HepG2 (cell line): Measurements from ENCODE around the gene CTIF. TPM values are rescaled to one million over a fixed set of nuclear protein-coding genes. Genes with fewer than 3 reads are reported as not detected.

Experiments
- ATAC-seq: fragments of 200-7000 bp; cut with Tn5 transposase; 3 replicates; pipeline ENCODE4 v1.9.1; 2020; ENCODE audit warnings: mild to moderate bottlenecking, moderate library complexity
- BruUV-seq: library from RNA; stranded (reverse); fragments of 400-500 nt; replicated peaks from 2 replicates; lab custom pipeline; 2021; lab: Mats Ljungman, UMichigan
- CTCF ChIA-PET: fragments of 300-600 bp; formaldehyde crosslinking; extraction: SDS; loops from one replicate; lab custom pipeline; 2021; ENCODE audit warnings: low total read pairs, inconsistent platforms, low intra/inter-chr PET ratio; lab: Yijun Ruan, JAX
- POLR2A ChIA-PET: fragments of 350-600 bp; sonication (Branson Sonifier 250); formaldehyde crosslinking; loops from one replicate; lab custom pipeline; 2020; ENCODE audit warnings: antibody characterized with exemption, inconsistent platforms; lab: Yijun Ruan, JAX
- DNase-seq: peaks from one replicate; pipeline ENCODE4 v3.0.0-alpha.2; 2015; ENCODE audit warnings: low spot score
- FAIRE-seq: peaks from 3 replicates; lab custom pipeline; 2011; peaks lifted over from hg19 to GRCh38; lab: Jason Lieb, UNC
- H2AFZ ChIP-seq: one replicate; pipeline ENCODE4 v1.6.1; 2011; ENCODE audit warnings: low read length, inconsistent platforms
- H3K27ac ChIP-seq: fragments of 300-600 bp; 3 replicates; pipeline ENCODE4 v1.8.0; 2011; ENCODE audit warnings: mixed run types, mild to moderate bottlenecking, mixed read lengths, low read length, inconsistent platforms; ENCODE audit not compliant: insufficient read depth; ENCODE audit errors: extremely low read length
- H3K27me3 ChIP-seq, 2 experiments: fragments of 200-600 bp in 1 of 2; 2 replicates in 1 of 2; 3 replicates in 1 of 2; pipeline versions ENCODE4 v1.6.0 to v1.8.0; 2011; ENCODE audit warnings: low read length in 2 of 2, mild to moderate bottlenecking in 2 of 2, moderate library complexity in 2 of 2, inconsistent platforms in 1 of 2; ENCODE audit not compliant: insufficient read depth in 2 of 2, control insufficient read depth in 1 of 2
- H3K36me3 ChIP-seq, 2 experiments: fragments of 200-600 bp in 1 of 2; replicated peaks in 1 of 2; 2 replicates in 1 of 2; 3 replicates in 1 of 2; pipeline versions ENCODE4 v1.5.1 to v1.8.0; 2011; ENCODE audit warnings: low read length in 2 of 2, inconsistent platforms in 1 of 2; ENCODE audit not compliant: insufficient read depth in 2 of 2, control insufficient read depth in 1 of 2
- H3K4me1 ChIP-seq: 2 replicates; pipeline ENCODE4 v1.5.1; 2012; ENCODE audit warnings: low read length, inconsistent platforms; ENCODE audit not compliant: insufficient read depth
- H3K4me2 ChIP-seq: 2 replicates; pipeline ENCODE4 v1.6.0; 2011; ENCODE audit warnings: low read depth, low read length, inconsistent platforms
- H3K4me3 ChIP-seq, 3 experiments: fragments of 200-600 bp in 1 of 3; sonication (generic), shearing (Covaris generic) in 1 of 3; replicated peaks in 1 of 3; 2 replicates each; pipeline ENCODE4 v1.5.1; 2011 to 2016; ENCODE audit warnings: low read length in 3 of 3, inconsistent platforms in 2 of 3, low read depth in 2 of 3, mild to moderate bottlenecking in 2 of 3, control low read depth in 1 of 3, mixed read lengths in 1 of 3; ENCODE audit not compliant: insufficient read depth in 1 of 3
- H3K79me2 ChIP-seq: one replicate; pipeline ENCODE4 v1.6.1; 2011; ENCODE audit warnings: low read length, inconsistent platforms; ENCODE audit not compliant: insufficient read depth
- H3K9ac ChIP-seq: 2 replicates; pipeline ENCODE4 v1.6.0; 2011; ENCODE audit warnings: mild to moderate bottlenecking, low read depth, low read length, inconsistent platforms; ENCODE audit not compliant: insufficient read depth
- H3K9me3 ChIP-seq: 2 replicates; pipeline ENCODE4 v1.5.1; 2012; ENCODE audit warnings: mild to moderate bottlenecking, low read length
- H4K20me1 ChIP-seq: 2 replicates; pipeline ENCODE4 v1.6.0; 2011; ENCODE audit warnings: inconsistent platforms, mild to moderate bottlenecking, low read length, moderate library complexity; ENCODE audit not compliant: insufficient read depth
- CBX5 ChIP-seq: sonication (generic); formaldehyde crosslinking; IDR thresholded peaks from 2 replicates; pipeline ENCODE4 v1.4.0; 2020; ENCODE audit warnings: missing genetic modification reagents, borderline replicate concordance
- FOXJ3 ChIP-seq: sonication (generic); formaldehyde crosslinking; IDR thresholded peaks from 2 replicates; pipeline ENCODE4 v1.4.0; 2020; ENCODE audit warnings: missing genetic modification reagents, mild to moderate bottlenecking, borderline replicate concordance
- FOXK2 ChIP-seq: fragments of 450-650 bp; IDR thresholded peaks from 2 replicates; pipeline ENCODE4 v1.6.1; 2016
- KDM5A ChIP-seq: fragments of 200-600 bp; sonication (generic); IDR thresholded peaks from 2 replicates; pipeline ENCODE4 v1.7.0; 2018; ENCODE audit warnings: antibody characterized with exemption, mild to moderate bottlenecking, low read length, borderline replicate concordance
- NR1H2 ChIP-seq: sonication (generic); formaldehyde crosslinking; IDR thresholded peaks from 2 replicates; pipeline ENCODE4 v1.8.1; 2022; ENCODE audit warnings: low read depth, missing genetic modification reagents, borderline replicate concordance
- SYNCRIP ChIP-seq: fragments of 200-400 bp; formaldehyde crosslinking; IDR thresholded peaks from 2 replicates; pipeline ENCODE4 v1.6.1; 2018; ENCODE audit warnings: mild to moderate bottlenecking, low read depth, low read length; ENCODE audit not compliant: insufficient read depth
- TAF1 ChIP-seq: sonication (generic); formaldehyde crosslinking; IDR thresholded peaks from 2 replicates; pipeline ENCODE4 v1.4.0; 2020; ENCODE audit warnings: missing genetic modification reagents
- ZNF234 ChIP-seq: sonication (generic); formaldehyde crosslinking; conservative IDR thresholded peaks from 2 replicates; pipeline ENCODE4 v1.5.1; 2020; ENCODE audit warnings: mild to moderate bottlenecking, missing genetic modification reagents
- ZNF263 ChIP-seq: sonication (generic); formaldehyde crosslinking; IDR thresholded peaks from 2 replicates; pipeline ENCODE4 v1.4.0; 2020; ENCODE audit warnings: missing genetic modification reagents
- ZNF451 ChIP-seq: sonication (generic); formaldehyde crosslinking; IDR thresholded peaks from 2 replicates; pipeline ENCODE4 v1.5.0; 2020; ENCODE audit warnings: mild to moderate bottlenecking, missing genetic modification reagents
- ZNF605 ChIP-seq: sonication (generic); formaldehyde crosslinking; IDR thresholded peaks from 2 replicates; pipeline ENCODE4 v1.8.0; 2022; ENCODE audit warnings: mild to moderate bottlenecking, missing genetic modification reagents
- WGBS: methylation state at CpG from one replicate; pipeline ENCODE4 v1.1.6; 2017; ENCODE audit warnings: low lambda C conversion rate; 5-methylcytosine and 5-hydroxymethylcytosine counted together
- in situ Hi-C: cut with HindIII; loops from 2 replicates; pipeline ENCODE4 v1.10.0; 2017; ENCODE audit warnings: low pct_unique_long_range_greater_than_20kb; ENCODE audit not compliant: extremely low pct_ligation_motif_present
- intact Hi-C: fragments of 100-400 bp; cut with micrococcal nuclease; formaldehyde crosslinking; loops from one replicate; pipeline ENCODE4 v1.10.0; 2022; ENCODE audit not compliant: unreplicated experiment
- polyA plus RNA-seq, 8 experiments: library from polyadenylated mRNA; depleted of rRNA in 3 of 8; stranded (reverse) in 7 of 8; unstranded in 1 of 8; fragments of >200 nt; fragmentation: Illumina TruSeq in 4 of 8; extraction: Trizol in 4 of 8; gene quantifications; 2 replicates each; pipeline versions ENCODE4 v1.2.1 to v1.2.3, GENCODE V29; 2011 to 2016; ENCODE audit warnings: low read depth in 4 of 8, missing spikeins in 1 of 8, mixed read lengths in 1 of 8; ENCODE audit not compliant: insufficient read depth in 1 of 8
- total RNA-seq, 5 experiments: library from RNA; depleted of rRNA; stranded (reverse); fragments of >200 nt; fragmentation: Illumina TruSeq; extraction: Trizol; gene quantifications; 2 replicates each; pipeline ENCODE4 v1.2.3, GENCODE V29; 2016; ENCODE audit warnings: low read depth in 1 of 5
- TF ChIP-seq, protein P1 (sequence below): sonication (generic); formaldehyde crosslinking; IDR thresholded peaks from 2 replicates; pipeline ENCODE4 v1.5.0; 2020; ENCODE audit warnings: missing genetic modification reagents
- TF ChIP-seq, protein P2 (sequence below): sonication (generic); formaldehyde crosslinking; IDR thresholded peaks from 2 replicates; pipeline ENCODE4 v1.5.0; 2020; ENCODE audit warnings: missing genetic modification reagents
- TF ChIP-seq, protein P3 (sequence below): sonication (generic); formaldehyde crosslinking; IDR thresholded peaks from 2 replicates; pipeline ENCODE4 v1.8.1; 2023; ENCODE audit warnings: mild to moderate bottlenecking, missing genetic modification reagents
- TF ChIP-seq, protein P4 (sequence below): sonication (generic); formaldehyde crosslinking; IDR thresholded peaks from 2 replicates; pipeline ENCODE4 v1.5.0; 2020; ENCODE audit warnings: missing genetic modification reagents, mild to moderate bottlenecking, borderline replicate concordance
- TF ChIP-seq, protein P5 (sequence below): sonication (generic); formaldehyde crosslinking; IDR thresholded peaks from 2 replicates; pipeline ENCODE4 v1.9.0; 2021; ENCODE audit warnings: missing genetic modification reagents, borderline replicate concordance

CTIF gene
- total and polyA plus RNA-seq, 2 of the 13 experiments (the other 11 are each of a cell fraction or from before 2014, with no cell fraction given) = 18.2 to 28.0 TPM

DNA sequence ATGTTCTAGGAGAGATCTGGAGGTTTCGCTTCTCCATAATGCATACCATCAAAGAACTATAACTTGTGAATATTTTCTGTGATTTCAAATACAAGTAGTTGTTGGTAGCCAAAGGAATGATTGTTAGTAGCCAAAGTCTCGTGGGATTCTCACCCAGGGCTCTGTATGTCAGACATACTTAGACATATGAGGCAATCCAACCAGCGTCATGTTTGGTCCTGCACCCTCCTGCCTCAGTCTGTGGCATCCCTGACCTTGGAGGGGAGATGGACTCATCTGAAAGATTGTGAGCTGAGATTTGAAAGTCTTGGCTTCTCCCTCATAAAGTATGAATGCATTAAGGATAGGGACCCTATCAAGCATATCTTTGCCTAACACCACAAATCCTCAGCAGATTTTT is 81.2 kb downstream of the CTIF start (continued):
- TF ChIP-seq, protein P1, sequence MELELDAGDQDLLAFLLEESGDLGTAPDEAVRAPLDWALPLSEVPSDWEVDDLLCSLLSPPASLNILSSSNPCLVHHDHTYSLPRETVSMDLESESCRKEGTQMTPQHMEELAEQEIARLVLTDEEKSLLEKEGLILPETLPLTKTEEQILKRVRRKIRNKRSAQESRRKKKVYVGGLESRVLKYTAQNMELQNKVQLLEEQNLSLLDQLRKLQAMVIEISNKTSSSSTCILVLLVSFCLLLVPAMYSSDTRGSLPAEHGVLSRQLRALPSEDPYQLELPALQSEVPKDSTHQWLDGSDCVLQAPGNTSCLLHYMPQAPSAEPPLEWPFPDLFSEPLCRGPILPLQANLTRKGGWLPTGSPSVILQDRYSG (CRISPR knock-in tag) = no peak
- TF ChIP-seq TAF1 (CRISPR knock-in tag) = no peak
- TF ChIP-seq ZNF234 (CRISPR knock-in tag) = no peak
- TF ChIP-seq ZNF451 = no peak
- no peak for TF ChIP-seq ZNF605 (CRISPR knock-in tag)
- no peak for TF ChIP-seq NR1H2 (CRISPR knock-in tag)
- no peak for TF ChIP-seq ZNF263
- no peak for TF ChIP-seq CBX5 (CRISPR knock-in tag)
- TF ChIP-seq, protein P2, sequence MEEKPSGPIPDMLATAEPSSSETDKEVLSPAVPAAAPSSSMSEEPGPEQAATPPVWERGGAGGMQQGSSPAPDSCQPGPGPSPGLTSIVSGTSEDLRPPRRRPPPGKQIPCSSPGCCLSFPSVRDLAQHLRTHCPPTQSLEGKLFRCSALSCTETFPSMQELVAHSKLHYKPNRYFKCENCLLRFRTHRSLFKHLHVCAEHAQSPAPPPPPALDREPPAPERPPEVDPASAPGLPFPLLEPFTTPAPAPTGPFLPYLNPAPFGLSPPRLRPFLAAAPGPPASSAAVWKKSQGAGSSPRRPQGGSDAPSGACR (CRISPR knock-in tag) = no peak

DNA sequence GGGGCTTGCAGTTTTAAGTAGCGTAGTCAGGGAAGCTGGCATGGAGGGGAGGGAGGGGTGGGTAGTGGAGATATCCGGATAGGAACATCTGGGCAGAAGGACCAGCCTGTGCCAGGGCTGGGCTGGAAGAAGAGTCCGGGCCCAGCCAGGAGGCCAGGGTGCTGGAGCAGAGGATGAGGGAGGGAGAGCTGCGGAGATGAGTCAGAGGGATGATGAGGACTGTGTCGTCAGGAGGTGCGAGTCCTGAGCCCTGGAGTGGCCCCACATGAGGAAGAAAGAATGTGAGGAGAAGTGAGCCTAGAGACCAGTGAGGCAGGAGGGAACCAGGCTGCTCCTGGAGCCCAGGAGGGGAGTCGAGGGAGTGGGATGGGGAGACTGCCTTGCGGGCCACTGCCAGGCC is 82.4 kb downstream of the CTIF start:
- CTCF ChIA-PET = no interaction called here
- H2AFZ ChIP-seq = no peak overlapping the region
- BruUV-seq = no TSS peak
- H4K20me1 ChIP-seq = no peaks in the 10 kb centered on the region; the same call in none of the 2 replicates
- H3K9ac ChIP-seq = no peak overlapping the region
- WGBS = 96% methylated on average over 8 of the region's 8 CpGs
- peaks cover 9 to 37% of the 10 kb centered on the region in 2 experiments; a peak in 4 of 5 replicates for H3K36me3 ChIP-seq
- TF ChIP-seq, protein P3, sequence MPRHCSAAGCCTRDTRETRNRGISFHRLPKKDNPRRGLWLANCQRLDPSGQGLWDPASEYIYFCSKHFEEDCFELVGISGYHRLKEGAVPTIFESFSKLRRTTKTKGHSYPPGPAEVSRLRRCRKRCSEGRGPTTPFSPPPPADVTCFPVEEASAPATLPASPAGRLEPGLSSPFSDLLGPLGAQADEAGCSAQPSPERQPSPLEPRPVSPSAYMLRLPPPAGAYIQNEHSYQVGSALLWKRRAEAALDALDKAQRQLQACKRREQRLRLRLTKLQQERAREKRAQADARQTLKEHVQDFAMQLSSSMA (CRISPR knock-in tag) = no peak
- TF ChIP-seq FOXK2 = no peak
- TF ChIP-seq, protein P4, sequence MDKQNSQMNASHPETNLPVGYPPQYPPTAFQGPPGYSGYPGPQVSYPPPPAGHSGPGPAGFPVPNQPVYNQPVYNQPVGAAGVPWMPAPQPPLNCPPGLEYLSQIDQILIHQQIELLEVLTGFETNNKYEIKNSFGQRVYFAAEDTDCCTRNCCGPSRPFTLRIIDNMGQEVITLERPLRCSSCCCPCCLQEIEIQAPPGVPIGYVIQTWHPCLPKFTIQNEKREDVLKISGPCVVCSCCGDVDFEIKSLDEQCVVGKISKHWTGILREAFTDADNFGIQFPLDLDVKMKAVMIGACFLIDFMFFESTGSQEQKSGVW (CRISPR knock-in tag) = no peak
- no peak for TF ChIP-seq SYNCRIP
- TF ChIP-seq, protein P5, sequence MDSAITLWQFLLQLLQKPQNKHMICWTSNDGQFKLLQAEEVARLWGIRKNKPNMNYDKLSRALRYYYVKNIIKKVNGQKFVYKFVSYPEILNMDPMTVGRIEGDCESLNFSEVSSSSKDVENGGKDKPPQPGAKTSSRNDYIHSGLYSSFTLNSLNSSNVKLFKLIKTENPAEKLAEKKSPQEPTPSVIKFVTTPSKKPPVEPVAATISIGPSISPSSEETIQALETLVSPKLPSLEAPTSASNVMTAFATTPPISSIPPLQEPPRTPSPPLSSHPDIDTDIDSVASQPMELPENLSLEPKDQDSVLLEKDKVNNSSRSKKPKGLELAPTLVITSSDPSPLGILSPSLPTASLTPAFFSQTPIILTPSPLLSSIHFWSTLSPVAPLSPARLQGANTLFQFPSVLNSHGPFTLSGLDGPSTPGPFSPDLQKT (CRISPR knock-in tag) = no peak
- no peak for TF ChIP-seq KDM5A
- no peak for TF ChIP-seq FOXJ3
- no peak overlapping the region for H3K4me3 ChIP-seq
- no peak for ATAC-seq
- POLR2A ChIA-PET = no interaction called here
- no peaks in the 10 kb centered on the region for H3K27me3 ChIP-seq
- no peak for FAIRE-seq
- DNase-seq = no peak
- intact Hi-C loops (no loop called here), in situ Hi-C loops (no loop called here)
- H3K9me3 ChIP-seq = no peaks in the 10 kb centered on the region
- H3K4me1 ChIP-seq = no peaks in the 10 kb centered on the region
- no peak overlapping the region for H3K4me2 ChIP-seq
- no peaks in the 10 kb centered on the region for H3K79me2 ChIP-seq
- H3K27ac ChIP-seq = no peak overlapping the region
